Left renal cortex interstitium (tissue), 4 donors: ENCODE measurements around the gene TP63. TPM values are rescaled to one million over a fixed set of nuclear protein-coding genes. Genes with fewer than 3 reads are reported as not detected.
A peak's percentile ranks its signal among the peaks of the same experiment; 100 is the strongest.

Experiments used
- DNase-seq, 4 donors: peaks; one replicate each; pipeline ENCODE4 v3.0.0-alpha.2; 2013; ENCODE audit warnings: low read depth in 4 of 4, low spot score in 2 of 4, missing footprints in 1 of 4
- polyA plus RNA-seq, 4 donors: library from polyadenylated mRNA; unstranded; fragments of 120-200 nt; gene quantifications; one replicate each; pipeline ENCODE4 v1.2.1, GENCODE V29; 2013; ENCODE audit not compliant: insufficient read length in 4 of 4

TP63 gene
- polyA plus RNA-seq, 4 donors: 1.1 to 1.9 (median 1.7) TPM

DNA sequence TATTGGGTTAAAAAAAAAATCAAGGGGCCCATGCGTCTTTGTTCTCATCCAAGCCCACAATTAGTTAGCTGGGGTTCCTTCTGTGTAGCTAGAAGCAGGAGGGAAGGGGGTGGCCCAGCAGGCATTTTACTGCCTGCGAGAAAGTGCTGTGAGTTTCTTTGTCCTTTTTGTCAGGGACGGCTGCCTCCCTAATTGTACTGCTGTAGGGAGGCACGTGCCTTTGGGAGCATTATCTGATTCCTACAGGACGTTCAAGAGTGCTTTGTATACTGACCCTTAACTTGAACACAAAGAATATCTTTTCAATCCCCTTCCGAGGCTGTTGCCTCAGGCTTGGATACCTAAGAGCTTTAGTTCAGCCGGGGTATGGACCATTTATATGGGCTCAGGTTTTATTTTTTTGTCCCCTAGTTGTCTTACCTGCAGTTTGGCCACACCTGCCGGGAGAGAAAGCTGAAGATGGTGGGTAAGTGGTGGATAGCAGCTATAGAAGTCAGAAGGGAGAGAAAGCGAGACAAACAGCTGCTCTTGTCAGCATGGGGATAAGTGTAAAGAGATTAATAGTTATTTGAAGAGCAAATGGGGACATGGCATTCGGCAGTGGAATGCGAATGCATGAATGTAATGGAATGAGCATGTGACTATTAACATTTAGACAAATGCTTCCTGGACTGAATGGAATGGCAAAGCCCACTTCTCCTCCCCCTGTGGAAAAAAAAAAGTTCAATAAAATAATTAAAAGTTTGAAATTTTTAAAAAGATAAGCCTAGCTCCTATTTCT is 175.2 kb downstream of the TP63 start:
- DNase-seq: peak in 1 of 4 donors; percentile 26

DNA sequence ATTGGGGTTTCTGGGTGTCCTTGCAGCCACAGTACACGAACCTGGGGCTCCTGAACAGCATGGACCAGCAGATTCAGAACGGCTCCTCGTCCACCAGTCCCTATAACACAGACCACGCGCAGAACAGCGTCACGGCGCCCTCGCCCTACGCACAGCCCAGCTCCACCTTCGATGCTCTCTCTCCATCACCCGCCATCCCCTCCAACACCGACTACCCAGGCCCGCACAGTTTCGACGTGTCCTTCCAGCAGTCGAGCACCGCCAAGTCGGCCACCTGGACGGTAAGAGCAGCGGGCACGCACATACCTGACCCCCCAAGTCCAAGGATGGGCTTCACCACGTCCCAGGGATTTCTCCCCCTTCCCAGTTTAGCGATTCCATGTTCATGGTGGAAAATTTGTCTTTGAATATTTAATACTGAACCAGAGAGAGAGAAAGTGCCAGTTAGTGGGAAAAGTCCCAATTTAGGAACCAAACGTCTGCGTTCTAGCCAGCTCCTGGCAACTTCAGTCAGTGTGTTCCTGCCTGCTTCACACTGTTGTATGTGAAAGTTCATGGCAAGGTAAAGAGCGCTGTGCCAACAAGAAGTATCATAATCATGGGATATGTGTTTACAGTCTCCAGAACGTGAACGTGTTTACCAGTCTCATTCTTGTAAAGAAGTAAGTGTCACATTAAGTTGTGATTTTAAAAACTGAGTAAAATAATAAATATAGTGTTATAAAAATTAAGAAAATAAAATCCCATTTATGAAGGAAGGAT is 177.2 kb downstream of the TP63 start:
- DNase-seq: no peak

DNA sequence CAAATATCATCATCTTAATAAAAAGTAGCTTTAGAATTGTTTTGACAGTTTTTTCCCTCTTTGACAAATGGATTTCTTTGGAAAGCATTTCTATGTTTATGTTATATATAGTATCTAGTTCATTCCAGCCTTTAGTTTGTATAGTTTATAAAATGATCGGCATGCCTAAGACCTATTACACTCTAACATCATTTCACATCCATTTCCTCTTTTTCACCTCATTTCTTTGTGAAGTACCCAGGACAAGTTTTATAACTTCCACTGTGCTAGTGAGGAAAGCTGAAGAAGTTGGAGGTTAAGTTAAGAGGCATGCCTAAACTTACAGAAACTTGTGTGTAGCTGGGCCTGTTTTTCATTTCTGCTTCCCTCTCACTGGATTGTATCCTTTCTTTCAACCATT is 178.4 kb downstream of the TP63 start:
- no peak for DNase-seq

DNA sequence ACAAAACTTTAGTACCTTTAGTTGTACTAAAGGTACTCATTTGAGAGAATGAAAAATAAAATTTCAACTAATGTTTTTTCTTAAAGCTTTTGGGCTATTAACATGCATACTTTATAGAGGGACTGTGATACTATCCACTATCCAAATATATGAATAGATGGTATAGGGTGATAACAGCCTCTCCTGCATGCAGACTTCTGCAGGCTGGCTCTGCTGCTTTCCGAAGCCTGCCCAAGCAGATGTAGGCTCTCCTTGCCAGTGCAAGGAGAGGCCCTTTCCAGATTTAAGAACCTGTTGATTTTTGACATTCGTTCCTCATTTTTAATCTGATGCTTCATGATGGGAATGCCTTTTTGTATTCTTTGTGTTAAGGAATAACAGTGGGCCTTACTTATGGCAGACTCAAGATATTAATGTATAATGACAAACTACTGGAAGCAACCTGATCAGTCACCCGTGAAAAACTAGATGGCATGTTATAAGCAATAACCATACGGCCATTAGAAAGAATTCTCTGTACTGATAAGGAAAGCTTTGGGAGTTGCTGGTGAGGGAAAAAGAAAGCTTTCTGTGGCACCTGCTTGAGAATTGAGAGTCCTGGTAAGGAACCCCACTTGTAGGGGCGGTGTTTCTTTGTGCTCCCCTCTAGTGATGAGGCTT is 181.7 kb downstream of the TP63 start:
- DNase-seq: no peak

DNA sequence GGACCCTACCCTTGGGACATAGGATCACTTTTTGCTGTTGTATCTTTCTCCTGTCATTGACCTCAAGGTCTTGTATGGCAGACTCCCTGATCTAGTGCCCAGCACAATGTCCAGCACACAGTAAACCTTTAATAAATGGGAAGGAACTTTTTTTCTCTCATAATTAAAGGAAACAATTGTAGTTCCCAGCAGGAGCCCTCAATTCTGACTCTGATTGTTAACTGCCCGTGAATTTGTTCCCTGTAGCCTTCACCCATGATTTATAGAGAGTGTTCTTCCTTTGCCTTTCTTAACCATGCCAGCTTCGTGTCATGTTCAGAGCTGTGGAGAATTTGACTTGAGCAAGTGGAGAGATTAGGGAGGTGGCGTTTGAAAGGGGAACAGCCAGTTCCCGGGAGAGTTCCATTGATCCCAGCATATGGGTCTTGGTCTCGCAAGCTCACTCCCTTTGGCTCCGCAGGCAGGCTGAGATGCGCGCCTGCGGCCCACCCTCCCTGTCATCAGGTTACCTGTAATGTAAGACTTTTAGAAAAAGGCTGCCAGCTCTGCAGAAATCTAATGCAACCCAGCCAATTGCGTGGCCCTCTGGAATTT is 182.6 kb downstream of the TP63 start:
- DNase-seq: peak in 1 of 4 donors; percentile 31

DNA sequence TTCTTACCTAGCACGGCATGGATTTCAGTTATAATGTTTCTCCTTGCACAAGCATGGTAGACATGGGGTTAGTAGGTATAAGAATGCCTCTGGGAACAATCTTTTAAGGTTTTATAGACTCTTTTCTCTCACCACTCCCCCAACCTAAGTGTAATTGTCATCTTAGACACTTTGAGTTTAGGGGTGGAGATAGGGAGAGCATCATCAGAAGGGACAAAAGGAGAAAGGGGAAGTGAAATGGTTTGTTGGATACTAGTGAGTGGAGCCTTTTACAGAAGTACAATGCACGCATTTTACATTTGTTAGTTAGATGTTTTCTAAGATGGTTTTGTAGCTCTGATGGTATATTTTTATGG is 189.2 kb downstream of the TP63 start:
- no peak for DNase-seq

DNA sequence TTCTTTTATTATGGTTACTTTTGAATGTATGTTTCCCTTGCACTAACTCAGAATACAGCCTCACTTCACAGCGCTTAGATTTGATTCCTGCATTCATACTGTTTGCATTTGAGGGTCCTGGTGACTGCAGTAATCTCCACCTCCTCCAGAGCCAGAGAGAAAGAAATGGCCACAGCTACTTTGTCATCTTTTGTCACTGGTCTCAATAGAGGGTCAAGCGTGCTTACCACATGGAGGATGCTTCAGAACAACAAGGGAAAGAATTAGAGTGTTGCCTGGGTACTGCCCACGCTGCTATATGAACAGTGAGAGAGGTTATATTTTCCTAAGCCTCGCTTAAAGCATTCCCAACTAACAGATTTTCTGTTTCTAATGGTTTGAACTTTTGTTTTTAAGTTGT is 190.1 kb downstream of the TP63 start:
- DNase-seq: no peak

DNA sequence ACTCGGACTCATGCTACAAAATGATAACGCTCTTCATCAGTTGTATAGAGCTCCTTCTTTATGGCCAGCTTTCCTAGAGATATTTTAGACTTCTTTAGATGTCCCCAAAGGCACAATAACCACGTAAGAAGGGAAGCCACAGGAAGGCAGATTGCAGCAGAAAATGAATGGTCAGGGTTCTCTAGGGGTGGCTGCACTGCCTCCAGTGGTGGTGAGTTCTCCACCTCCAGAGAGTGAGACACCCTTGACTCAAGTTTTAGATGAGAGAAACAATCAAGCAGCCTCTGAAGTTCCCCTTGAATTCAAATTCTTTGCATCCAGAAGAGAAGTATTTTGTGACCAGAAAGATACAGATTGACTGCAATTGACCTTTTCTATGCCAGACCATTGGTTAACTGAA is 191.5 kb downstream of the TP63 start:
- DNase-seq: no peak

DNA sequence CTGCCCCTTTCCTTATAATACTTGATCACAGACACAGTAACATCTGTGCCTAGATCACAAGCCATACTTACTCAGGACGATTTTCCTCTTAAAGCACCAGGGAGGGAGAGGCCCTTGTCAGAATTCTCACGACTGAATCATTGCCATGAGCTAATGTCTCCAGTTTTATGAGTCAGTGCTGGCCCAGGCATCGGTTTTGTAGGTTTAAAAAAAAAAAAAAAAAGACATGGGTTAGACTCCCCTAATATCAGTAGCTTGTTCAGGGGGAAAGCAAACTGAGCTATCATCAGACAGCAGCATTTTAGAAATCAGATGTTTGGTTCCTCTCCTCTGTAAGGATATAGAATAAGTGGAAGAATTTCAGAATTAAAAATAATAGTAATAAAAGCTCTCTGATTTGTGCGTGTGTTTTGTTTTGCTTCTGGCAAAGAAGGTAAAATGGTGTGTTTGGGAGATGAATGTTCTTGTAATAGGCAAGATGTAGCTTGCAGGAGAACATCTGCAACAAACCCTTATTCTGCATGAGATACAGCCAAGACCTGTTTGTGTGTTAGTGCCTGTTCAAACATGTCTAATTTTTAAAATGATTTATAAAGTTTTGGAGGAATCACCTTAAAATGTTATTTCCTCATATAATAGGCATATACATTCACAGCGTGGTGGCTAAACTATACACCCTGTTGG is 193.6 kb downstream of the TP63 start:
- no peak for DNase-seq

DNA sequence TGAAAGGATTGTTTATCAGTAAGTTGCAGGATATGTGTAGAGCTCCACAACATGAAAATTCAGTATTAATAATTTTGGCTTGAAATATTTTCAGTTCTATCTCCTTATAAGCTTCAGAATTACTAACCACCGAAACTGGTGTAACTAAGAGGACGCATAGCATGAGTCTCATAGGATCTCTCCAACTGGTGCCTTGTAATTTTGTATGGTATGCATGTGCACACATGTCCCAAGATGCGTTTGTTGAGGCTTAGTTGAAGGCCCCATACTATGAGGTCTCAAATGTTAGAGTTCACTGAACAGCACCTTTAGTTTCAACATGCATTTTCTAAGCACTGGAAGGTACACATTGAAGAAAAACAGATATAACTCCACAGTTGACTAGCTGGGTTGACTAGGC is 195.4 kb downstream of the TP63 start:
- no peak for DNase-seq

DNA sequence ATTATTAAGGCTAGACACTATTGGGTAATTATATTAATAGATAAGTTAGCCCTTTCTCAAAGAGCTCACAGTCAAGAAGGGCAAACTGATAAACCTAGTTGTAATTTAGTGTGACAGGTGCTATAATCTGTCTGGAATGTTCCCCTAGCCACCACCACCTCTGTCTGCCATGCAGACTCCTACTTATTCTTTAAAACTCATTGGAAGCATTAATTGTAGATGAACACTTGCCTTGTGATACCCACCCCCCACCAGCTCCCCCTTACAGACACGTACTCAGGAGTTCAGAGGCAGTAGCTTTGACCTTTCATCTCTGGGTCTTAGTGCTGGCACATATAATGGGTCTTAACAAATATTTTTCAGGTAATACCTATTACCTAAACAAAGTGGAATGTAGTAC is 195.9 kb downstream of the TP63 start:
- DNase-seq: no peak

DNA sequence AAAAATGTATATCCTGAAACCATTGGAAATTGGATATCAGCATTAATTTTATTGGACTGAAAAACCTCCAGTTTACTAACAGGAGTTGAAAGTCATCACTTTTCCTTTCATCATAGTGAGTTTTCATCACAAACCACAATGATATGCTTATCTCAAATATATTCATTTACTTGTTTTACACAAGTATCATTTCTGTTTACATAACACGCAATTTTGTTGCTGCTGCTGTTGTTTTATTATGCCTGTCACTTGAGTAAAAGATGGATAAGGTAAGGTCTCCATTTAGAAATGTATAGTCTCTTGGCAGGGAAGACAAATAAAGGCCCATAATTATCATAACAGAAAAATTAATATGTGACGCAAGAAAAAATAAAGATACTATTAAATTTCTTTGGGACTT is 199.2 kb downstream of the TP63 start:
- no peak for DNase-seq

DNA sequence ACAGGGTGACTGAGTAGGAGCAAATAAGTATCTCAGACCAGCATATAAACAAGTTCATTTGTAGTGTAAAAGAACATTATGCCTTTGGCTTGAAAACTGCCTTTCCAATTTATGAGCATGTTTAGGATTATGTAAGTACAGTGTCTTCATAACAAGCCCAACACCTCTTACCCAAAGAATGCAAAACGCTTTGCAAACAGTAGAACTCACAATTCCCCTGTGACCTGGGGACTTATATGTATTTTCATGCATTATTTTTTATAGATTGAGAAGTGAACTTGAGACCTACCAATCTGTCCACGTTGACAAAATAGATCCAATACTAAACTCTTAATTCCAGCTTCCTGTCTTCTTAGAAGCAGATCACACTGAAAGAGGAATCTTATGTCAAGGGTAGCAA is 202.1 kb downstream of the TP63 start:
- no peak for DNase-seq

DNA sequence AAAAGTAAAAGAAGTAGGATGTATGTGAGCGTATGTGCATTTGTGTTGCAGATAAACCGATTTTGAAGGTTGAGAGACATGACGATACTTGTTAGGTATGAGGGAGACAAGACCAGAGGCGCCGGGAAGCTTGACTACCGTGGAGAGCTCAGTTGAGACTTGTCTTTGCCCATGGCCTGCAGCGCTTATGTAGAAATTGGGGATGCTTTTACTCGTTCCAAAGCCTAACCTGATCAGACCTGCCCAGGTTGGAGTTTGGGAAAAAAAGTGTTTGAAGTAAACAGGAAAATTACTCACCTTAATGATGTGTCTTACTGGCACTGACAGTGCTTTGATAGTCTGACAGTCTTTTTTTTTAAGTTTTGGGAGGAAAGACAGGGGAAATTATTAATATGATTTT is 202.8 kb downstream of the TP63 start:
- DNase-seq: no peak

DNA sequence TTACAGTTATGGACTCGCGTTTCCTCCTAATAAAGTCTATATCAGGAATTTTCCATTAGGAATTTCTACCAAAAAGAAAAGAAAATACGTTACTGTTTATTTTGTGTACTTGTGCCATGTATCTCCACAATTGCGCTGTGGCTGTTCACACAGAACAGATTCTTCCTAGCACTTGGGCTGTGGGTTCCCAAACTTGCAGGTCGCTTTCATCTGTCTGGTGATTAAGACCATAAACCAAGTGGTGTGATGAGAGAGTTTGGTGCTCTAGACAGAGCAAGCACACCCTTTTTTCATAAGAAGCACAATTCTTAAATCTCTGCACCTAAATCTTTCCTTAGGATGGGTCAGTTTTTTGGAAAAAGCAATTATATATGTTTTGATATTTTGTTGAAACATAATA is 203.3 kb downstream of the TP63 start:
- no peak for DNase-seq

DNA sequence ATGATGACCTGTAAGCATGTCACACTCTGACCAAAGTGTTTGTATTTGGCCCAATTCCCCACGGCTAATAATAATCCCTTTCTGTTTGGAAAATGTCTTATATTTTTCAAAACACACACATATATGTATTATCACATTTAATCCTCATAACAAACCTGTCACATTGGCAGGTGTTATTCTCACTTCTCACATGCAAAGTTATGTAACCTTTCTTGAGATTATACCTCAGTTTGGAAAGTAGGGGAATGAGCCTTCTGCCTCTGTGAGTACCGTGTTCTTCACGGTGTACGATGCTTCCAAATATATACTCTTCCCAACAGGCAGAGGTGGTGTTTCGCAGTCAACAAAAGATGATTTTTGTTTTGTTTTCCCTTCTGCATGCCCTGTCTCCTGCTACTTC is 205.6 kb downstream of the TP63 start:
- DNase-seq: no peak

DNA sequence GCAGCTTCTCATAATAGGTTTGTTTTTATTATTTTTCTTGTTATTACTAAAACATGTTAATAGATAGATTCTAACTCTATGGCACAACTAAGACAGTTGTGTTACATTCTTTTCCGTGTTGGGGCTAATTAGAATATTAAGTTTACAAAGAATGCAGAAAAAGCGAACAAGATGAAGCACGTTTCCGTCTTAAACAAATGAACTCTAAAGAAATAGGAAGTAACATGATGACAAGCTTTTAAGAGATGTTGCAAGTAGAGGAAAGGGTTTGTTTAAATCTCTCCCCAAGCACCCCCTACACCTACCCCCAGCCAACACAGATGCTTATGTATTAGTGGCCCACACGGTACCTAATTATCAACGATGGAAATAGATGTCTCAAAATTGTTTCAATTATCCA is 207.1 kb downstream of the TP63 start:
- DNase-seq: no peak

DNA sequence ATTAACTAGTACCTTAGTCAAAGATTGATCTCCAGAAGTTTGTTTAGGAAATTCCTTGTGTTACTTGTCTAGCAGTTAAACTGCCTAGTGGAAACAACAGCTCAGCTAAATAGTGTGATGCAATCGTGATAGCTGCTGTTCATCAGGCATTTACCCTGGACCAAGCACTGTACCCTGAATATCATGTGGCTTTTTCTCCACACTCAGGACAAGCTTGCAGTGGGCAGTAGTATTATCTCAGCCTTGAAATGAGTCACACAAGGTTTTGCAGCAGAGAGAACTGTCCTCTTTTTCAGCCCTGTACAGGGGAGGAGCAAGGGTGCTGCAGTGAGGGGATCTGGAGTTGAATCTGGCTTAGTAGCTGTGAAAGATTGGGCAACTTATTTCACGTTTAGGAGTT is 208.4 kb downstream of the TP63 start:
- no peak for DNase-seq

DNA sequence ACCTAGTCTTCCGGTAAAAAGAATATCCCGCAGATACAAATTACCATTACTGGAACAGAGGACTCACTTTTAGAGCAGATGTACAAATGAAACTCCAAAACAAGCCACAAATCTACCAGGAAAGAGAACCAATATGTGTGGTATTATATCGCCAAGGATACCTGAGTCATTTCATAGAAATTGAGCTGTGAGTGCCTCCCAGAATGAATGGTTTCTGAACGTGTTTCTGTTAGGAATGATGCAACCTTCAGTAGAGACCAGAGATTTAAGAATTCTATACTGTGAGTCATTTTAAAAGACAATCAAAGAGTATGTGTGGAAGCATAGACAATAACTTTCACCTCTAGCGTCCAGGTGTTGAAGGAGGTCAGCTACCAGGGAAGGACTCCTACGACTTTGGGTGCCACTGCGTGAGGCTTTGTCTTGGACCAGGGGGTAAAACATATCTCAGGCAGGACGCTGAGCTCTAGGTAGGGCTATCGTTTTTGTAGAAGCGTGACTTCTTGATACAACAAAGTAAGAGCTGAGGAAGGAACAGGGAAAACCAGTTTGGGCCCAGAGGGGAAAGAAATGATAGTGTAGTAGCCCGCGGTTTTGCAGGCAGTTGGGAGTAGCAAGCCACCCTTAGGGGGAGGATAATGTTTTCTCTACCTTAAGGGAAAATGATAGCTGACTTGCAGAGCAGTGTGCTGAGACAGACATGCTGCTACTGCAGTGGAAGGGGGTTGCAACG is 210.4 kb downstream of the TP63 start:
- DNase-seq: no peak
